MM.1S (cell line): ENCODE measurements around the gene ZMYND15.

Source experiments
- DNase-seq: peaks from one replicate; pipeline ENCODE4 v3.0.0-alpha.2; 2015
- H2AFZ ChIP-seq: fragments of 300-600 bp; sonication (generic); 2 replicates; pipeline ENCODE4 v1.6.0; 2016; ENCODE audit warnings: antibody characterized with exemption, low read length
- H3F3A ChIP-seq: fragments of 300-600 bp; sonication (generic); 2 replicates; pipeline ENCODE4 v1.6.1; 2016; ENCODE audit warnings: mild to moderate bottlenecking, antibody characterized with exemption, low read length, moderate library complexity, mixed read lengths; ENCODE audit not compliant: insufficient read depth
- H3K27ac ChIP-seq: fragments of 300-600 bp; sonication (generic); 2 replicates; pipeline ENCODE4 v1.5.1; 2016; ENCODE audit warnings: mild to moderate bottlenecking, low read length
- H3K27me3 ChIP-seq: fragments of 300-600 bp; sonication (generic); replicated peaks from 2 replicates; pipeline ENCODE4 v1.6.0; 2016; ENCODE audit warnings: low read length; ENCODE audit not compliant: insufficient read depth
- H3K36me3 ChIP-seq: fragments of 300-600 bp; sonication (generic); replicated peaks from 2 replicates; pipeline ENCODE4 v1.6.1; 2016; ENCODE audit warnings: mild to moderate bottlenecking, low read length, mixed read lengths; ENCODE audit not compliant: insufficient read depth
- H3K4me1 ChIP-seq: fragments of 300-600 bp; sonication (generic); 2 replicates; pipeline ENCODE4 v1.6.1; 2016; ENCODE audit warnings: low read length, mixed read lengths
- H3K4me2 ChIP-seq: fragments of 300-600 bp; sonication (generic); 2 replicates; pipeline ENCODE4 v1.6.0; 2016; ENCODE audit warnings: low read depth, low read length
- H3K4me3 ChIP-seq: fragments of 300-600 bp; sonication (generic); 2 replicates; pipeline ENCODE4 v1.5.1; 2016; ENCODE audit warnings: low read length, mixed read lengths
- H3K79me2 ChIP-seq: fragments of 300-600 bp; sonication (generic); 2 replicates; pipeline ENCODE4 v1.6.1; 2016; ENCODE audit warnings: mixed run types, low read length, mixed read lengths
- H3K9ac ChIP-seq: fragments of 300-600 bp; sonication (generic); 2 replicates; pipeline ENCODE4 v1.6.1; 2016; ENCODE audit warnings: low read length, mixed read lengths
- H3K9me2 ChIP-seq: fragments of 300-600 bp; sonication (generic); replicated peaks from 2 replicates; pipeline ENCODE4 v1.6.1; 2016; ENCODE audit warnings: mild to moderate bottlenecking, low read length, mixed read lengths; ENCODE audit not compliant: insufficient read depth
- H3K9me3 ChIP-seq: fragments of 300-600 bp; sonication (generic); replicated peaks from 2 replicates; pipeline ENCODE4 v1.6.1; 2016; ENCODE audit warnings: mild to moderate bottlenecking, low read length, mixed read lengths; ENCODE audit not compliant: insufficient read depth
- H4K20me1 ChIP-seq: fragments of 300-600 bp; sonication (generic); 2 replicates; pipeline ENCODE4 v1.6.1; 2016; ENCODE audit warnings: mild to moderate bottlenecking, low read length, moderate library complexity, mixed read lengths; ENCODE audit not compliant: insufficient read depth
- EZH2 ChIP-seq: fragments of 300-600 bp; sonication (generic); optimal IDR thresholded peaks from 2 replicates; pipeline ENCODE3; 2017; ENCODE audit warnings: low read depth, mild to moderate bottlenecking, antibody characterized with exemption, low read length, mixed read lengths
- EZH2phosphoT487 ChIP-seq: fragments of 300-600 bp; sonication (generic); IDR thresholded peaks from 2 replicates; pipeline ENCODE4 v1.6.1; 2018; ENCODE audit warnings: antibody characterized with exemption, low read length
- TF ChIP-seq, protein P1 (sequence below): fragments of 300-600 bp; sonication (generic); IDR thresholded peaks from 2 replicates; pipeline ENCODE4 v1.5.1; 2016; ENCODE audit warnings: antibody characterized with exemption, low read length, mixed read lengths

ZMYND15 gene

GRCh38 chr17:4734857-4735475, 4.7 kb upstream of the ZMYND15 start:
- no peak overlapping the region for H3K27ac ChIP-seq
- H3K9ac ChIP-seq, result no peak overlapping the region
- H3F3A ChIP-seq, result peaks cover 10% of the 10 kb centered on the region
- TF ChIP-seq EZH2 (no peak), EZH2phosphoT487 (no peak)
- TF ChIP-seq, protein P1, sequence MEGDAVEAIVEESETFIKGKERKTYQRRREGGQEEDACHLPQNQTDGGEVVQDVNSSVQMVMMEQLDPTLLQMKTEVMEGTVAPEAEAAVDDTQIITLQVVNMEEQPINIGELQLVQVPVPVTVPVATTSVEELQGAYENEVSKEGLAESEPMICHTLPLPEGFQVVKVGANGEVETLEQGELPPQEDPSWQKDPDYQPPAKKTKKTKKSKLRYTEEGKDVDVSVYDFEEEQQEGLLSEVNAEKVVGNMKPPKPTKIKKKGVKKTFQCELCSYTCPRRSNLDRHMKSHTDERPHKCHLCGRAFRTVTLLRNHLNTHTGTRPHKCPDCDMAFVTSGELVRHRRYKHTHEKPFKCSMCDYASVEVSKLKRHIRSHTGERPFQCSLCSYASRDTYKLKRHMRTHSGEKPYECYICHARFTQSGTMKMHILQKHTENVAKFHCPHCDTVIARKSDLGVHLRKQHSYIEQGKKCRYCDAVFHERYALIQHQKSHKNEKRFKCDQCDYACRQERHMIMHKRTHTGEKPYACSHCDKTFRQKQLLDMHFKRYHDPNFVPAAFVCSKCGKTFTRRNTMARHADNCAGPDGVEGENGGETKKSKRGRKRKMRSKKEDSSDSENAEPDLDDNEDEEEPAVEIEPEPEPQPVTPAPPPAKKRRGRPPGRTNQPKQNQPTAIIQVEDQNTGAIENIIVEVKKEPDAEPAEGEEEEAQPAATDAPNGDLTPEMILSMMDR, result no peak
- H3K36me3 ChIP-seq, result no peaks in the 10 kb centered on the region
- DNase-seq, result no peak
- H3K4me3 ChIP-seq, result no peak overlapping the region
- H2AFZ ChIP-seq, result no peak overlapping the region
- H3K4me1 ChIP-seq, result peaks cover 19% of the 10 kb centered on the region
- no peak overlapping the region for H3K4me2 ChIP-seq
- H3K79me2 ChIP-seq, result no peaks in the 10 kb centered on the region
- H3K9me3 ChIP-seq, result no peaks in the 10 kb centered on the region
- H4K20me1 ChIP-seq, result no peaks in the 10 kb centered on the region
- H3K9me2 ChIP-seq, result no peaks in the 10 kb centered on the region
- H3K27me3 ChIP-seq, result peaks cover 6% of the 10 kb centered on the region; the same call in 1 of the 2 replicates

GRCh38 chr17:4735876-4736651, 3.6 kb upstream of the ZMYND15 start:
- Histone ChIP-seq H4K20me1 (no peaks in the 10 kb centered on the region), H3K79me2 (no peaks in the 10 kb centered on the region), H3F3A (peaks cover 10% of the 10 kb centered on the region), H3K9me2 (no peaks in the 10 kb centered on the region), H3K4me1 (peaks cover 19% of the 10 kb centered on the region), H3K9me3 (no peaks in the 10 kb centered on the region), H2AFZ (no peak overlapping the region), H3K27ac (no peak overlapping the region), H3K27me3 (peaks cover 15% of the 10 kb centered on the region; the same call in 1 of the 2 replicates), H3K4me3 (no peak overlapping the region), H3K9ac (no peak overlapping the region), H3K36me3 (no peaks in the 10 kb centered on the region), H3K4me2 (no peak overlapping the region)
- TF ChIP-seq EZH2 (no peak), EZH2phosphoT487 (no peak)
- TF ChIP-seq, protein P1, result no peak
- DNase-seq, result no peak

GRCh38 chr17:4738136-4739121, 1.2 kb upstream of the ZMYND15 start:
- Histone ChIP-seq H3K27ac (no peak overlapping the region), H3K4me2 (peak overlapping the region; percentile 100), H3K9ac (peak overlapping the region; percentile 67; the same call in 1 of the 2 replicates), H3K4me3 (peak overlapping the region; percentile 88), H4K20me1 (no peaks in the 10 kb centered on the region), H3K27me3 (peaks cover 16% of the 10 kb centered on the region; the same call in 1 of the 2 replicates), H3K9me2 (no peaks in the 10 kb centered on the region), H3F3A (peaks cover 10% of the 10 kb centered on the region), H3K9me3 (no peaks in the 10 kb centered on the region), H3K4me1 (peaks cover 12% of the 10 kb centered on the region), H2AFZ (peak overlapping the region; percentile 99), H3K79me2 (no peaks in the 10 kb centered on the region), H3K36me3 (no peaks in the 10 kb centered on the region)
- peak; percentile 49 for DNase-seq
- TF ChIP-seq EZH2 (no peak), EZH2phosphoT487 (no peak)
- TF ChIP-seq, protein P1, result no peak
